ENCODE measurements around the gene MINDY2. TPM values are rescaled to one million over a fixed set of nuclear protein-coding genes. Genes with fewer than 3 reads are reported as not detected.
"Not testable (repeated sequence)": the region's sequence is repeated elsewhere in the genome, so short reads cannot be mapped to it uniquely, and the experiment has no call there.

MINDY2 gene
- total RNA-seq, 1 experiment from 2014 or later: 4.7 TPM

DNA sequence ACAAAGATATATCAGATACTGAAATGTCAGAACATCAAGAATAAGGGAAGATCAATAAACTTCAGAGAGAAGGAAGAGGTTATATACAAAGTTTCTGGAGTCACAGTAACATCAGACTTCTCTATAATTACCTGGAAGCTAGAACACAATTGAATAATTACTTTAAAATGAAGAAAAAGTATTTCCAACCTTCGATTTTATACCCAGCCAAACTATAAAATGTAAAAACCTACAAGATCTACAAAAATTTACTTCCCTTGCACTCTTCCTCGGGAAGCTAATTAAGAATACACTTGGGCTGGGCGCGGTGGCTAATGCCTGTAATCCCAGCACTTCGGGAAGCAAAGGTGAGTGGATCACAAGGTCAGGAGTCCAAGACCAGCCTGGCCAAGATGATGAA is 6.6 kb upstream of the MINDY2 start:
- DNase-seq (no peak), ATAC-seq (no peak)
- TF ChIP-seq EZH2phosphoT487 (IDR thresholded peaks at IDR 0.05; ENCODE audit: borderline replicate concordance, low read length) (no peak), EZH2 (IDR thresholded peaks at IDR 0.05; ENCODE audit: low read length, unreplicated experiment) (no peak)
- TF ChIP-seq, protein P1, sequence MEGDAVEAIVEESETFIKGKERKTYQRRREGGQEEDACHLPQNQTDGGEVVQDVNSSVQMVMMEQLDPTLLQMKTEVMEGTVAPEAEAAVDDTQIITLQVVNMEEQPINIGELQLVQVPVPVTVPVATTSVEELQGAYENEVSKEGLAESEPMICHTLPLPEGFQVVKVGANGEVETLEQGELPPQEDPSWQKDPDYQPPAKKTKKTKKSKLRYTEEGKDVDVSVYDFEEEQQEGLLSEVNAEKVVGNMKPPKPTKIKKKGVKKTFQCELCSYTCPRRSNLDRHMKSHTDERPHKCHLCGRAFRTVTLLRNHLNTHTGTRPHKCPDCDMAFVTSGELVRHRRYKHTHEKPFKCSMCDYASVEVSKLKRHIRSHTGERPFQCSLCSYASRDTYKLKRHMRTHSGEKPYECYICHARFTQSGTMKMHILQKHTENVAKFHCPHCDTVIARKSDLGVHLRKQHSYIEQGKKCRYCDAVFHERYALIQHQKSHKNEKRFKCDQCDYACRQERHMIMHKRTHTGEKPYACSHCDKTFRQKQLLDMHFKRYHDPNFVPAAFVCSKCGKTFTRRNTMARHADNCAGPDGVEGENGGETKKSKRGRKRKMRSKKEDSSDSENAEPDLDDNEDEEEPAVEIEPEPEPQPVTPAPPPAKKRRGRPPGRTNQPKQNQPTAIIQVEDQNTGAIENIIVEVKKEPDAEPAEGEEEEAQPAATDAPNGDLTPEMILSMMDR (conservative IDR thresholded peaks at IDR 0.05; ENCODE audit: low read depth, low read length): no peak
- Histone ChIP-seq H3K4me1 (ENCODE audit: insufficient read depth, low read length) (no peaks in the 10 kb centered on the region), H2AFZ (ENCODE audit: low read length) (no peak overlapping the region), H3K79me2 (ENCODE audit: low read length) (no peaks in the 10 kb centered on the region), H3K9ac (ENCODE audit: low read length) (no peak overlapping the region), H4K20me1 (ENCODE audit: low read length) (no peaks in the 10 kb centered on the region), H3K27ac (ENCODE audit: low read length) (no peak overlapping the region), H3K9me3 (ENCODE audit: low read length) (no peaks in the 10 kb centered on the region), H3K9me2 (replicated peaks; ENCODE audit: low read length) (no peaks in the 10 kb centered on the region), H3K4me2 (ENCODE audit: low read length) (no peak overlapping the region), H3K27me3 (ENCODE audit: low read length) (no peaks in the 10 kb centered on the region), H3K4me3 (ENCODE audit: low read length) (no peak overlapping the region), H3F3A (ENCODE audit: low read length, unreplicated experiment) (no peaks in the 10 kb centered on the region), H3K36me3 (ENCODE audit: low read depth, low read length) (no peaks in the 10 kb centered on the region)
- CTCF ChIA-PET: interaction anchor here (0.7 kb wide), 1 partner anchor 818 kb away, joined by 6 read pairs; no protein-coding TSS in a partner anchor
- POLR2A ChIA-PET (ENCODE audit: unreplicated experiment): no interaction called here
- intact Hi-C loops (cut with micrococcal nuclease): no loop called here
- no TSS peak for BruUV-seq (replicated peaks)

DNA sequence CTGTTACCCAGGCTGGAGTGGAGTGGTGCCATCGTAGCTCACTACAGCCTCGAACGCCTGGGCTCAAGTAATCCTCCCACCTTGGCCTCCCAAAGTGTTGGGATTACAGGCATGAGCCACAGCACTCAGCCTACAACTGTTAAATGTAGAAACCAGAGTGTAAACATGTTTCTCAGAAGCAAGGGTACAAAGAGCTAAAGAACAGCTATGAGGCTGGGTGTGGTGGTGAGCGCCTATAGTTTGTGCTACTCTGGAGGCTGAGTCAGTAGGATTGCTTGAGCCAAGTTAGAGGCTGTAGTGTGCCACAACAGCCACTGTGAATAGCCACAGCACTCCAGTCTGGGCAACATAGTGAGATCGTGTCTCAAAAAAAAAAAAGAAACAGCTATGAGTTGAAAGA is 4.8 kb upstream of the MINDY2 start:
- Histone ChIP-seq H3K4me2 (ENCODE audit: low read length) (no peak overlapping the region), H3K36me3 (ENCODE audit: low read depth, low read length) (no peaks in the 10 kb centered on the region), H3K4me1 (ENCODE audit: insufficient read depth, low read length) (no peaks in the 10 kb centered on the region; the same call in 1 of the 2 replicates), H3K79me2 (ENCODE audit: low read length) (no peaks in the 10 kb centered on the region), H3K9me3 (ENCODE audit: low read length) (no peaks in the 10 kb centered on the region), H3K9ac (ENCODE audit: low read length) (no peak overlapping the region), H4K20me1 (ENCODE audit: low read length) (no peaks in the 10 kb centered on the region), H2AFZ (ENCODE audit: low read length) (no peak overlapping the region), H3K4me3 (ENCODE audit: low read length) (no peak overlapping the region), H3F3A (ENCODE audit: low read length, unreplicated experiment) (no peaks in the 10 kb centered on the region), H3K27ac (ENCODE audit: low read length) (no peak overlapping the region), H3K27me3 (ENCODE audit: low read length) (no peaks in the 10 kb centered on the region), H3K9me2 (replicated peaks; ENCODE audit: low read length) (no peaks in the 10 kb centered on the region)
- intact Hi-C loops (cut with micrococcal nuclease): no loop called here
- POLR2A ChIA-PET (ENCODE audit: unreplicated experiment): no interaction called here
- no peak for DNase-seq
- TF ChIP-seq EZH2 (IDR thresholded peaks at IDR 0.05; ENCODE audit: low read length, unreplicated experiment) (no peak), EZH2phosphoT487 (IDR thresholded peaks at IDR 0.05; ENCODE audit: borderline replicate concordance, low read length) (no peak)
- TF ChIP-seq, protein P1 (conservative IDR thresholded peaks at IDR 0.05; ENCODE audit: low read depth, low read length): no peak
- no TSS peak for BruUV-seq (replicated peaks)
- CTCF ChIA-PET: no interaction called here
- ATAC-seq: no peak

DNA sequence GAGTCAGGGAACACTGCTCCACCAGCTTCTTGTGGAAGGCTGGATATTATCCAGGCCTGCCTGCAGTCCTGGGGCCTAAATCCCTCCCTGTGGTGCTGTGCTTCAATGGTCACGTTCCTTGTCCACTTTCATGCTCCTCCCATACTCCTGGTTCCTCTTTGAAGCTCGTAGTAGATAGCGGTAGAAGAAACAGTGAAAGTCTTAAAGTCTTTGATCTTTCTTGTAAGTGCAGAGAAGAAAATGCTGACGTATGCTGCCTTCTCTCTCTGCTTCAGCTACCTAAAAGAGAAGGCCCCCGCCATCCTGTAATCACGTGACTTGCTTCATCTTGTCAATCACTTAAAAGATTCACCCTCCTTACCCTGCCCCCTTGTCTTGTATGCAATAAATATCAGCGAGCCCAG is 2.5 kb upstream of the MINDY2 start:
- H3K9me2 ChIP-seq (replicated peaks; ENCODE audit: low read length); H3K9ac ChIP-seq (ENCODE audit: low read length); H3K4me3 ChIP-seq (ENCODE audit: low read length); H4K20me1 ChIP-seq (ENCODE audit: low read length); H3K9me3 ChIP-seq (ENCODE audit: low read length); intact Hi-C loops (cut with micrococcal nuclease); H3K27me3 ChIP-seq (ENCODE audit: low read length); H3K36me3 ChIP-seq (ENCODE audit: low read depth, low read length); ATAC-seq; H3F3A ChIP-seq (ENCODE audit: low read length, unreplicated experiment); H2AFZ ChIP-seq (ENCODE audit: low read length); H3K27ac ChIP-seq (ENCODE audit: low read length); DNase-seq; CTCF ChIA-PET; BruUV-seq (replicated peaks); H3K4me2 ChIP-seq (ENCODE audit: low read length): not testable (repeated sequence)
- H3K4me1 ChIP-seq (ENCODE audit: insufficient read depth, low read length): peaks cover 10% of the 10 kb centered on the region
- POLR2A ChIA-PET (ENCODE audit: unreplicated experiment): interaction anchor here (0.6 kb wide), 1 partner anchor 129 kb away, joined by 6 read pairs; no protein-coding TSS in a partner anchor
- peaks cover 20% of the 10 kb centered on the region for H3K79me2 ChIP-seq (ENCODE audit: low read length)
